ENCODE data around the gene KRT14. TPM values are rescaled to one million over a fixed set of nuclear protein-coding genes. Genes with fewer than 3 reads are reported as not detected.
"Not testable (repeated sequence)": the region's sequence is repeated elsewhere in the genome, so short reads cannot be mapped to it uniquely, and the experiment has no call there.

KRT14 gene
- total RNA-seq, 1 experiment from 2014 or later: not detected

DNA sequence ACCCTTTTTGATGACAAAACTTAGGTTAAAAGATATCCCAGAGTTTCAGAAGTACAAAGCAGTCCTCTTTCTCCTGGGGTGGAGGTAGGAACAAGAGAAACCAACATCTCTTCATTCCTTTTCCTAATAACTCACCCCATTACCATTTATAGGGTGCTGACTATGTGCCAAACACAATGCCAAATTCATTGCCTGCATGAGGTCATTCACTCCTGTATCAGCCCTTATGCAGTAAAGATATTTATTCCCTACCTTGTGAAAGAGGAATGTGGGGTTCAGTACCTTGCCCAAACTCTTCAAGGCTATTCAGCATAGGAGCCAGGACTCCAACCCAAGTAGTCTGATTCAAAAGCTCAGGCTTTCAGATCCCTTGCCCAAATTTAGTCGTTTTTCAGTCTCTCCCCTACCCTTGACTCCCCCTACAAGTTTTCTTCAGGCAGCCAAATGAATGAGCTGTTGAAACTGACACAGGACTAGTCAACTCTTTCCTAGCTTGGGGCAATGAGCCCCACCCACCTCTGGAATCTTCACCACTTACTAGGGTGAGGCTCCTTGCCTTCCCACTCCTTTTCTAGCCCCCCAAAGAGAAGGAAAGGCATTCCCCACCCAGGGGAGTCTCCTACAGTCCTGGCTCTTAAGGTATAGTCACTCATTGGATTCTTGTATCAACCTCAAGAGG is 5.9 kb downstream of the KRT14 start:
- Histone ChIP-seq H3K4me1 (peaks cover 2% of the 10 kb centered on the region; the same call in 1 of the 2 replicates), H3K27ac (no peak overlapping the region), H3K9me3 (replicated peaks) (no peaks in the 10 kb centered on the region), H3K4me3 (no peak overlapping the region), H3K36me3 (no peaks in the 10 kb centered on the region), H3K27me3 (no peaks in the 10 kb centered on the region)
- no peak for DNase-seq

DNA sequence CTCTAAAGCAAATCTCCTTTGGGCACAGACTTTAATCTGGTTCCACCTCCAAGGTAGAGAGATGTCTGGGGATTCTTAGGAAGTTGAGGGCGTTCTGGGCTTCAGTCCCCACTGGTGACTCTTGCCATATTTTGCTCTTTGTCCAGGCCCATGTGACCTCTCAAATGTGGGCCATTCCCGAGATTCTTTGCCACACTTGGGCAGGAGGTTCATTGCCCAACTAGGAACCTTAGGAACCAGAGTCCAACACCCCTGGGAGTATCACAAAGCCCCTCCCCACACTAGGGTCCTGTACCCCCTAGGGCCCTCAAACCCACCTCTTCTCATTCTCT is 6.5 kb downstream of the KRT14 start:
- no peaks in the 10 kb centered on the region for H3K27me3 ChIP-seq
- no peak overlapping the region for H3K4me3 ChIP-seq
- no peaks in the 10 kb centered on the region for H3K9me3 ChIP-seq (replicated peaks)
- no peak for DNase-seq
- no peaks in the 10 kb centered on the region for H3K36me3 ChIP-seq
- H3K27ac ChIP-seq: no peak overlapping the region
- peaks cover 2% of the 10 kb centered on the region; the same call in 1 of the 2 replicates for H3K4me1 ChIP-seq

DNA sequence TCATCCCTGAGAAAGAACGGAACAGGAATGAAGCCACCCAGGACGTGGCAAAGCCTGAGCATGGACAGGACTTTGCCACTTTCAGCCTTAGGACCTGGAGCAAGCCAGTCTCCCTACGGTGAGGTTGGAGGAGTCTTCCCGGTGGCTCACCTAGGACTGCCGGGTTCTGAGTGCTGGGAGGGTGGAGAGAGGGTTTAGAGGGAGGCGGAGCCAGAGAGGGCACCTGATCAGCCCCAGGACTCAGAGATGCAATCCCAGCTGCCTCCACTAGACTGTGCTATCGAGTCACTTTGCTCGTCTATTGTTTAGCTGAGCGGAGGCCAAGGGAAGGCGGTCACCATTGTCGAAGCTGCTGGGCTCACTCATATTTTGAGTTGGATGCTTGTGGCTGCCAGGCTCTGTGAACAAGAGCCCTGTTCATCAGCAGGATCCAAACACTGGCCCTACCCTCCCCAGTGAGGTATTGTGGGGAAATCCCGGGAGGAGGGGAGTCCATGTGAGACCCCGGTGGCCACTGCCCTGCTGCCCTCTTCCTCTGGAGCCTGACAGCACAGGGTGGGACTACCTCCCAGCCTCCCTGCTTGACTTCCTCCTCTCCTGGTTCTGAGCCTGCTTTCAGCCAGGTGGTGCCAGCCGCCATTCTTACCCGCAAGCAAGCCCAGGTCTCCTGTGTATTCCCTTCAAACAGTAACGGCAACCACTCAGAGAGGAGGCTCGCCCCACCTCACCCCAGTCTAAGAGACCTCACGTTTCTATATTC is 7.0 kb downstream of the KRT14 start:
- Histone ChIP-seq H3K9me3 (replicated peaks) (no peaks in the 10 kb centered on the region), H3K27ac (no peak overlapping the region), H3K36me3 (no peaks in the 10 kb centered on the region), H3K27me3 (no peaks in the 10 kb centered on the region), H3K4me3 (no peak overlapping the region), H3K4me1 (peaks cover 2% of the 10 kb centered on the region; the same call in 1 of the 2 replicates)
- DNase-seq: peak; percentile 81 to 94

DNA sequence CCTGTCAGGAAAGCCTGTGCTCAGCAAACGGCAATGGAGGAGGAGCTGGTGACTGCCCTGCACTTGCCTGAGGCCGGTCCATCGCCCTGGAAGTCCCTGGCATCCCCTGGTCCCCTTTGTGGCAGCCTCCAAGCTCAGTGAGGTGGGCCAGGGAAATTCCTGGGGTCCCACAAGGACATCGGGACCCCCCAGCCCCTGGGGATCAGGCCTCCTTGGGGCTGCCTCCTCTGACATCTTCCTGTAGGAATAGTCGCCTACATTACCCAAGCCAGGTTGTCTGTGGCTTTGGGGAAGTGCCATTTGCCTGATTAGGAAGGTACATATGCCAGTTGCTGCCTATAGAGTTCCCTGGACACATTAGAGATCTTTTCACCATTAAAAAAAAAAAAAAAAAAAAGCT is 7.7 kb downstream of the KRT14 start:
- Histone ChIP-seq H3K4me3 (no peak overlapping the region), H3K4me1 (peaks cover 2% of the 10 kb centered on the region; the same call in 1 of the 2 replicates), H3K9me3 (replicated peaks) (no peaks in the 10 kb centered on the region), H3K27me3 (no peaks in the 10 kb centered on the region), H3K27ac (no peak overlapping the region), H3K36me3 (no peaks in the 10 kb centered on the region)
- DNase-seq: no peak

DNA sequence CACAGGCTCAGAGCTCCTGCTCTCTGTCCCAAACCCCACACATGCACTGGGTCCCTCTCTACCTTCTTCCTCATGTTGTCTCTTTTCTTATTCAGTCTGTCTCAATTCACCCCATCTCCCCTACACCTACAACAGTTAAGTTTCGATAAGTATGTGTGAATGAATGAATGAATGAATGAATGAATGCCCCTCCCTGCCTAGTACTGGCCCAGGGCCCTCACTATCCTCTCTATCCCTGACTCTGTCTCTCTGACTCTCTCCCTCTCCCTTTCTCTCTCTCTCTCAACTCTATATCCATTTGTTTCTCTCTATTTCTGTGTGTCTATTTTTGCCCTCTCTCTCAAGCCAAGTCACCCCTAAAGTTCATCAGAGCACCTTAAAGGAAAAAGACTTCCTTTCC is 8.2 kb downstream of the KRT14 start:
- no peaks in the 10 kb centered on the region for H3K36me3 ChIP-seq
- H3K4me3 ChIP-seq: no peak overlapping the region
- H3K27me3 ChIP-seq: no peaks in the 10 kb centered on the region
- no peak for DNase-seq
- peaks cover 2% of the 10 kb centered on the region; the same call in 1 of the 2 replicates for H3K4me1 ChIP-seq
- no peaks in the 10 kb centered on the region for H3K9me3 ChIP-seq (replicated peaks)
- H3K27ac ChIP-seq: no peak overlapping the region

DNA sequence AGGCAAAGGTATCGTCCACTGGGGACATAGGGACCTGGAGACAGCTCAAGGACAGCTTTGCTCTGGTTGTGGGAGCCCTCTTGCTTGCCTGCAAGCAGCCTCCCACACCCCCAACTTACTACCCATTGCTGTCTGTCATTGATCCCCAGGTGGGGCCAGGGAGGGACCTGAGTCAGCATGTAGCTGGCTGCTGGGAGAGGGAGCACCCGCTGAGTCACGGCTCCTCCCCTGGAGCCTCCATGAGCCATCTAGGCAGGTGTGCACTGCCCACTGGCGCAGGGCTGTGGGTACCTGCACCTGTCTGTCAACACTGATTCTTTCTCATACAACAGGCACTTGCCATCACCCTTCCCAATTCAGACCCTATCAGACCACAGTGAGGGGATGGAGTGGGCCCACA is 10.0 kb downstream of the KRT14 start:
- not testable (repeated sequence) for H3K27ac ChIP-seq; H3K36me3 ChIP-seq; H3K4me3 ChIP-seq; H3K4me1 ChIP-seq; H3K27me3 ChIP-seq; H3K9me3 ChIP-seq (replicated peaks); DNase-seq

DNA sequence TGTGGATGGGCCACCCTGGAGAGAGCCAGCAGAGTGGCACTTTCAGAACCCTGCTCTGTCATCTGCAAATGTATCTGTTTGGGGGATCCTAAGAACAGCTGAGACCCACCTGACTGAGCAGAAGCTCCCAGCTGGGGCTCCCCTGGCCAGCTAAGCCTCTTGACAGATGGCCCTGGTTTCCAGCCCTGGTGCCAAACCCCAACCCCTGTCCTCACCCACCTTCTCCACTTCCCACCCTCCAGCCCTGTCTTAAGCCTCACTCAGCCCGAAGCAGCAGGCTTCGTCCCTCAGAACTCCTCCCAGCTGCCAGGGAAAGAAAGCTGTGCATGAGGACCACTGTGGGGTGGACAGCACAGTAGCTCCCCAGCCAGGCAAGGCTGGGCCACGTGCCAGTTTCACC is 11.4 kb downstream of the KRT14 start:
- Histone ChIP-seq H3K4me1 (peaks cover 2% of the 10 kb centered on the region; the same call in 1 of the 2 replicates), H3K27ac (no peak overlapping the region), H3K36me3 (no peaks in the 10 kb centered on the region), H3K9me3 (replicated peaks) (no peaks in the 10 kb centered on the region), H3K27me3 (no peaks in the 10 kb centered on the region), H3K4me3 (no peak overlapping the region)
- DNase-seq: peak in 1 of 2 experiments; percentile 27

DNA sequence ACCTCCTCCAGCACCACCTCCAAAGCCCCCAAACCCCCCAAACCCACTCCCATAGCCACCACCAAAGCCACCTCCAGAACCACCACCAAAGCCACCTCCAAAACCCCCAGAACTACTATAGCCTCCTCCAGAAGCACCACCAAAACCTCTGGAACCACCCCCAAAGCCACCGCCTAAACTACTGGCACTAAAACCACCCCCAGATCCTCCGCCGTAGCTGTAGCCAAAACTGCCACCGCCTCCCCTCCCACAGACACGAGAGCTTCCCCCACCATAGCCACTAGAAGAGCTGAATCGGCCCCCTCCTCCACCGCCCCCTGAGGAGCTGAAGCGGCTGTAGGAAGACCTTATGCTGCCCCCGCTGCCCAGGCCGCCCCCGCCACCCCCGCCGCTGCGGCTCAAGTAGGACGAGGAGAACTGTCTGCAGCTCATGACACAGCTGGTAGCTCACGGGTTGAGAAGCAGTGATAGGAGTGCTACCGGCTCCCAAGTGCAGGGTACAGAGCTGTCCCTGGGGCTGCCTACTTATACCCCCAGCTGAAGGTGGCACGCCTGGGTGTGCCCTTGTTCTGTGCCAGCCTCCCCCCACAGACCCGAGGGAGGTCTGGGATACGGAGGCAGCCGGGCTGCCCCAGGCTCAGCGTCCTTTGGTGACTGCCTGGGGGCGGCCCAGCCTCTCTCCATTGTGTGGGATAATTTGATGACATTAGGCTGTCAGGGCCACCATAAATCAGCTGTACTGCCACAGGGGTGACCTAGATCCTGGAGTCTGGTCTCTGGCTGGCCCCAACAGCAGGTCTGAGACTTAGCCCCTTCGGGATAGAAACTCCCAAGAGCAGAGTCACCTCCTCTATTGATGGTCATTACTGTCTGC is 14.9 kb downstream of the KRT14 start, which contains the start of gene KRT9:
Gene KRT9, minus strand, starts transcription at position 499 of the 874 bp plus-strand sequence. Its CDS starts 67 bp downstream, at position 432.
- H3K27me3 ChIP-seq: no peaks in the 10 kb centered on the region
- DNase-seq: no peak
- H3K36me3 ChIP-seq: no peaks in the 10 kb centered on the region
- no peaks in the 10 kb centered on the region for H3K4me1 ChIP-seq
- no peak within 1 kb of the TSS for H3K27ac ChIP-seq
- no peak within 1 kb of the TSS for H3K4me3 ChIP-seq
- no peaks in the 10 kb centered on the region for H3K9me3 ChIP-seq (replicated peaks)

DNA sequence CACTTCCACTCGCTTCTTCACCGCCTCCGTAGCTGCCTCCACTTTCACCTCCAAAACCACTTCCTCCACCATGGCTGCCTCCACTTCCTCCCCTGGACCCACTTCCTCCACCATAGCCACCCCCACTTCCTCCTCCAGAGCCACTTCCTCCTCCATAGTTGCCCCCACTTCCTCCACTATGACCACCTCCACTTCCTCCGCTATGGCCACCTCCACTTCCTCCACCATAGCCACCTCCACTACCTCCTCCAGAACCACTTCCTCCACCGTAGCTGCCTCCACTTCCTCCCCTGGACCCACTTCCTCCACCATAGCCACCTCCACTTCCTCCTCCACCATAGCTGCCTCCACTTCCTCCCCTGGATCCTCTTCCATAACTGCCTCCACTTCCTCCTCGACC is 19.4 kb downstream of the KRT14 start:
- DNase-seq: no peak
- H3K36me3 ChIP-seq: no peaks in the 10 kb centered on the region
- H3K27me3 ChIP-seq: no peaks in the 10 kb centered on the region
- H3K4me1 ChIP-seq: no peaks in the 10 kb centered on the region
- no peaks in the 10 kb centered on the region for H3K9me3 ChIP-seq (replicated peaks)
- H3K4me3 ChIP-seq: no peak overlapping the region
- H3K27ac ChIP-seq: no peak overlapping the region

DNA sequence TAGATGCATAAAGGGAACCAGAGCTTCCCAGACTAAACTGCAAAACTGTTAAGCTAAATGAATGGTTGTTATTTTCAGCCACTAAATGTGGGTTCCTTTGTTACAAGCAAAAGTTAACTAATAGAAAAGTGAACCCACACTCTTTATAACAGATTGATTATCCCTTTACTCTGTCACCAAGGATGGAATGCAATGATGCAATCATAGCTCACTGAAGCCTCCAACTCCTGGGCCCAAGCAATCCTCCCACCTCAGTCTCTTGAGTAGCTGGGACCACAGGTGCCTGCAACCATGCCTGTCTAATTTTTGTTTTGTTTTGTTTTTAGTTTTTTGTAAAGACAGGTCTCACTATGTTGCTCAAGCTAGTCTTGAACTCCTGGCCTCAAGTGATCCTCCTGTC is 21.4 kb downstream of the KRT14 start:
- no peaks in the 10 kb centered on the region for H3K36me3 ChIP-seq
- H3K27me3 ChIP-seq: no peaks in the 10 kb centered on the region
- no peaks in the 10 kb centered on the region for H3K4me1 ChIP-seq
- H3K9me3 ChIP-seq (replicated peaks): no peaks in the 10 kb centered on the region
- H3K4me3 ChIP-seq: no peak overlapping the region
- H3K27ac ChIP-seq: no peak overlapping the region
- no peak for DNase-seq

DNA sequence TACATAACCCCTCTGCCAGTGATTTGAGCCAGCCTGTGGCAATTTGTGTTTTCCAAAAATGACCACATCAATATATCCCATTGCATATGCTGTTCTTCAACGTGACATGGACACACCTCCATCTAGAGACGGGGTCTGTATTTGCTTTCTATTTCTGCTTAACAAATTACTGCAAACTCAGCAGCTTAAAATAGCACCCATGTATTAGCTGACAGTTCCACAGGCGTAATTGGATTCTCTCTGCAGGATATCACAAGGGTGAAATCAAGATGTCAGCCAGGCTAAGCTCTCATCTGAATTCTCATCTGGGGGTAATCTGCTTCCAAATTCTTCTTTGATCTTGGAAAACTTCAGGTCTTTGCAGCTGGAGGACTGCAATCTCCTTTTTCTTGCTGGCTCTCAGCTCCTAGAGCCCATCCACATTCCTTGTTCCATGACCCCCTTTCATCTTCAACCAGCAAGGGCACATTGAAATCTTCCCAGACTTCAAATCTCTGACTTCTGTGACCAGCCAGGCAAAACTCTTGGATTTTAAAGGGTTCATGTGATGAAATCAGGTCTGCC is 23.0 kb downstream of the KRT14 start:
- DNase-seq: no peak
- no peaks in the 10 kb centered on the region for H3K27me3 ChIP-seq

DNA sequence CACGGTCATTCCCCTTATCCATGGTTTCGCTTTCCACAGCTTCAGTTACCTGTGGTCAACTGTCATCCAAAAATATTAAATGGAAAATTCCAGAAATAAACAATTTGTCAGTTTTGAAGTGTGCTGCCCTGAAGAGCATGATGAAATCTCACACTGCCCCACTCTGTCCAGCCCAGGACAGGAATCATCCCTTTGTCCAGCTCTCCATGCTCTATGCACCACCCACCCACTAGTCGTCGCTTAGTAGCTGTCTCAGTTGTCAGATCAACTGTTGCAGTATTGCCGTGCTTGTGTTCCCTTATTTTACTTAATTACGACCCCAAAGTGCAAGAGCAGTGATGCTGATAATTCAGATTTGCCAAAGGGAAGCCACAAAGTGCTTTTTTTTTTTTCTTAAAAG is 25.1 kb downstream of the KRT14 start:
- Histone ChIP-seq H3K4me1 (no peaks in the 10 kb centered on the region), H3K9me3 (replicated peaks) (no peaks in the 10 kb centered on the region), H3K27ac (no peak overlapping the region), H3K4me3 (no peak overlapping the region), H3K27me3 (no peaks in the 10 kb centered on the region), H3K36me3 (no peaks in the 10 kb centered on the region)
- no peak for DNase-seq

More for the DNA sequence above, 23.0 kb downstream of the KRT14 start:
- H3K27ac ChIP-seq: no peak overlapping the region
- H3K36me3 ChIP-seq: no peaks in the 10 kb centered on the region
- no peaks in the 10 kb centered on the region for H3K9me3 ChIP-seq (replicated peaks)
- H3K4me1 ChIP-seq: no peaks in the 10 kb centered on the region
- H3K4me3 ChIP-seq: no peak overlapping the region

DNA sequence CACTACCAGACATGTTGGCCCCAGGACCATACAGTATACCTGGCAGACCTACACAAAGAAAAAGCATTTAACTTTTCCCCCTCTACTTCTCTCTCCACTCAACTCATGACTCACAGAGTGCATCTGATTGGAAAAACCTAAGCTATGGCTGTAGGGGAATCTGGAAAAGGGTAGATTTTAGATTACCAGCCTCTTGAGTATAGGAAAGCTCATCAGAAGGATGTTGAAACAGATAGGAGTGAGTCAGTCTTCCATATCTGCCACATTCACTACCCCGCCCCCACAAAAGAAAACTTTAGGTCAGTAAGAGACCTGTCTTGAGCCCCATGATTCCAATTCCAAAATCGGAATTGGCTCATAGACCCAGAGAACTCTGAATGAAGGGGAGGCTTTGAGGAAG is 27.1 kb downstream of the KRT14 start:
- Histone ChIP-seq H3K27ac (no peak overlapping the region), H3K9me3 (replicated peaks) (no peaks in the 10 kb centered on the region), H3K27me3 (no peaks in the 10 kb centered on the region), H3K4me3 (no peak overlapping the region), H3K4me1 (no peaks in the 10 kb centered on the region), H3K36me3 (no peaks in the 10 kb centered on the region)
- DNase-seq: no peak

DNA sequence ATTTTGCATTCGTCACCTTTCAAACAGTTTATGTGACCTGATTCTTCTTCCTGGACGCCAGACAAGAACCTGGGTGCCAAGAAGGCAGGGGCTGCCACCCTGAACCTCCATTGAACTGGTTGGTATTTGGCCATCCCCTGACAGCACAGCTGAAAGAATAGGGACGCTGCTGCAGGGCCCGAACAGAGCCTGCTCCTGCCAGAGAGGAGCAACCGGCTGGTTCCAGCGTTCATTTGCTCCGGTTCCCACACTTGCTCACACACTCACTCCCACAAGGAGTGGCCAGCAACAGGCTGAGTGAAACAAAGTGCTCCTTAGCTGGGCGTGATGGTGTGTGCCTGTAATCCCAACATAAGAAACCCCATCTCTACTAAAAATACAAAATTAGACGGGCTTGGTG is 29.8 kb downstream of the KRT14 start:
- Histone ChIP-seq H3K27ac (no peak overlapping the region), H3K4me1 (no peaks in the 10 kb centered on the region), H3K27me3 (no peaks in the 10 kb centered on the region), H3K36me3 (no peaks in the 10 kb centered on the region), H3K4me3 (no peak overlapping the region), H3K9me3 (replicated peaks) (no peaks in the 10 kb centered on the region)
- DNase-seq: no peak

DNA sequence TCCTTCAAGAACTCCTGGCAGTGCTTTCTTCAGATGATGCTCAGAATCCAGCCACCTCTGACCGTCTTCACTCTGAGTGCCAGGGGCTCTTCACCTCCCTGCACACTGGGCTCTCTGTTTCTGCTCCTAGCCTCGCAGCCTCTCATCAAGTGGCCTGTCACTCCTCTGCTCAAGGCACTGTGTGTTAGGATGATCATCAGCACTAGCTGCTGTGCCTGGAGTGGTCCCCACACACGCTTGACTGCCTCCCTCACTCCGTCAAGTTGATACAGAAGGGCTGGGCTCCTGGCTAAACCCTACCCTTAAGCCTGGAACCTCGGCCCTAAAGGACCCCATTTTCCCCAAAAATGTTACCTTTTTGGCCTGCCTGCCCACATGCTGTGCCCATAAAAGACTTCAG is 30.4 kb downstream of the KRT14 start:
- no peak overlapping the region for H3K27ac ChIP-seq
- no peak for DNase-seq
- H3K4me3 ChIP-seq: no peak overlapping the region
- no peaks in the 10 kb centered on the region for H3K27me3 ChIP-seq
- no peaks in the 10 kb centered on the region for H3K9me3 ChIP-seq (replicated peaks)
- H3K36me3 ChIP-seq: no peaks in the 10 kb centered on the region
- H3K4me1 ChIP-seq: no peaks in the 10 kb centered on the region
